OCI-LY3 (cell line): ENCODE measurements around the gene PMF1.

Experiments used
- EZH2phosphoT487 ChIP-seq: fragments of 200-600 bp; shearing (Covaris generic); IDR thresholded peaks from 2 replicates; pipeline ENCODE4 v1.6.1; 2018; ENCODE audit warnings: antibody characterized with exemption, mixed run types, low read depth
- TF ChIP-seq, protein P1 (sequence below): fragments of 200-600, 300-600 bp; sonication (generic); IDR thresholded peaks from 2 replicates; pipeline ENCODE4 v1.5.1; 2014; ENCODE audit warnings: antibody characterized with exemption, low read length, low read depth

DNA sequence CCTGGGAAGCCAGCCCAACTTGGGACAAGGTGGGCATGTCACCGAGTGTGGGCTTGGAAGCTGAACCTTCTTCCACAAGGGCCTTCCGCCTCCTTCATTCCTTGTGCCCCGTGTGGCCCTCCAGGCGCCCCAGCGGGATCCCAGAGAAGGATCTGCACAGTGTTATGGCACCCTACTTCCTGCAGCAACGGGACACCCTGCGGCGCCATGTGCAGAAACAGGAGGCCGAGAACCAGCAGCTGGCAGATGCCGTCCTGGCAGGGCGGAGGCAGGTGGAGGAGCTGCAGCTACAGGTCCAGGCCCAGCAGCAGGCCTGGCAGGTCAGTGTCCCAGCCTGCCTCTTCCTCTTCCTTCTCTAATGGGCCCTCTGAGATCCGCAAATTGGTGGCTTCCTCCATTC lies 23.4 kb downstream of the PMF1 start:
- TF ChIP-seq EZH2phosphoT487 = no peak
- TF ChIP-seq, protein P1, sequence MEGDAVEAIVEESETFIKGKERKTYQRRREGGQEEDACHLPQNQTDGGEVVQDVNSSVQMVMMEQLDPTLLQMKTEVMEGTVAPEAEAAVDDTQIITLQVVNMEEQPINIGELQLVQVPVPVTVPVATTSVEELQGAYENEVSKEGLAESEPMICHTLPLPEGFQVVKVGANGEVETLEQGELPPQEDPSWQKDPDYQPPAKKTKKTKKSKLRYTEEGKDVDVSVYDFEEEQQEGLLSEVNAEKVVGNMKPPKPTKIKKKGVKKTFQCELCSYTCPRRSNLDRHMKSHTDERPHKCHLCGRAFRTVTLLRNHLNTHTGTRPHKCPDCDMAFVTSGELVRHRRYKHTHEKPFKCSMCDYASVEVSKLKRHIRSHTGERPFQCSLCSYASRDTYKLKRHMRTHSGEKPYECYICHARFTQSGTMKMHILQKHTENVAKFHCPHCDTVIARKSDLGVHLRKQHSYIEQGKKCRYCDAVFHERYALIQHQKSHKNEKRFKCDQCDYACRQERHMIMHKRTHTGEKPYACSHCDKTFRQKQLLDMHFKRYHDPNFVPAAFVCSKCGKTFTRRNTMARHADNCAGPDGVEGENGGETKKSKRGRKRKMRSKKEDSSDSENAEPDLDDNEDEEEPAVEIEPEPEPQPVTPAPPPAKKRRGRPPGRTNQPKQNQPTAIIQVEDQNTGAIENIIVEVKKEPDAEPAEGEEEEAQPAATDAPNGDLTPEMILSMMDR = no peak
